NCI-H2081 treated with DMSO at 0.1 percent for 48 hours (cell line): ENCODE measurements around the gene CTBS.
A peak's percentile ranks its signal among the peaks of the same experiment; 100 is the strongest.

Source experiments
- DNase-seq: peaks from one replicate; lab custom pipeline; 2025; lab: John Stamatoyannopoulos, UW

The CTBS gene

DNA sequence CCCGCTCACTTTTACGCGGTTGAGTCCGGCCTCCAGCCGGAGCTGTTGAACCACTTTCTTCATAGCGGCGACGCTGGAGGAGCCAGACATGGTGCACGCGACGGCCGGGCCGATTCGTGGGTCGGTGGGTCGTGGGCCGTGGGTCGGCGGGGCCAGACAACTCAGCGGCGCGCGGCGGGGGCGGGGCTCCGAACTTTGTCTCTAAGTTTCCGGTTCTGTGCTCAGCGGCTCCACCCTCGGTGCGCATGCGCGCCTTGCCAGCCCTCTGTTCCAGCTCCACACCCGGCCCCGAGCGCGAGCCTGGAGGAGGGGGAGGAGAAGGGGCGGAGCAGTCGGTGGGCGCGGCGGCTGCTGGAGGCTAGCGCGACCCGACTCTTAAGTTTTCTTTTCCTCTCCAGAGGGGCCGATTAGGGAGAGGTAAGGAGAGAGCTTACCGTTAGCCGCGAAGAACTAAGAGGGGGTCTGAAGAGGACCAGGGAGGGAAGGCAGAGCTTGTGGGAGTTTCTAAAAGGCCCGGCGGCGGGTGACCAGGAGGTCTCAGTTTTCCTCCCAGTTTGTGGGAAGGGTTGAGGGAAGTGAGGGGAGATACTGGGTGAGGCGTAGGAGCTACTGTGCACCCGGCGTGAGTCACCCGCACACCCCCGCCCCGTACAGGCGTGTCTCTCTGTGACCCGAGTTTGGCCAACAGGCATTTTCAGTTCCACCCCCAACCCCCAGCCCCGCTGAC, 68.1 kb downstream of the CTBS start, which contains the start of the genes GNG5 and SPATA1:
TSS of gene GNG5 (minus strand) at position 580 of the 727 bp plus-strand sequence. CDS start at position 90, 490 bp downstream.
TSS of gene SPATA1 (plus strand) at position 385 of the 727 bp plus-strand sequence. CDS start 9,974 bp downstream, outside the sequence.
- DNase-seq: peak; percentile 72

DNA sequence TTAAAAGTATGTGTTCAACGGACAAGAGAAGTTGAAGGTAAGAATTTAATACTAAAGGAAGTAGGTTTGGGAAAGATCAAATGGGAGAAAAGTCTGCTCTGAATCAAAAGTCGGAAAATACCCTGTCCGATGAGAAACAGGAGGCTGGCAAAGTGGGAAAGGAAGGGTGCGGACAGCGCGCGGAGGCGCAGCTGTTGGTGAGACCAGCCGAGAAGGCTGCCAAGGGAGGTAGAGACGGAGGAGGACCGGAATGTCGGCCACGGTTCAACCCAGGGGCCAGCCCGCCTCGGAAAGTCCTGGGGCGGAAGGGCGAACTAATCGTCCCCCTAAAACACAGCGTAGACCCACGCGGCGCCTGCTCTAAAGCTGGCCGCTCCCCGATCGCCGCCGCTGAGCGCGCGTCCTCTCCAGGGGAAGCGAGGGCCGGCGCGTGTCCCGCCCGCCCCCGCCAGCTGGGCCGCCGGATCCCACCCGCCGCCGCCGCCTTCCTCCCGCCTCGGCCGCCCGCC, 68.7 kb downstream of the CTBS start:
- no peak for DNase-seq

DNA sequence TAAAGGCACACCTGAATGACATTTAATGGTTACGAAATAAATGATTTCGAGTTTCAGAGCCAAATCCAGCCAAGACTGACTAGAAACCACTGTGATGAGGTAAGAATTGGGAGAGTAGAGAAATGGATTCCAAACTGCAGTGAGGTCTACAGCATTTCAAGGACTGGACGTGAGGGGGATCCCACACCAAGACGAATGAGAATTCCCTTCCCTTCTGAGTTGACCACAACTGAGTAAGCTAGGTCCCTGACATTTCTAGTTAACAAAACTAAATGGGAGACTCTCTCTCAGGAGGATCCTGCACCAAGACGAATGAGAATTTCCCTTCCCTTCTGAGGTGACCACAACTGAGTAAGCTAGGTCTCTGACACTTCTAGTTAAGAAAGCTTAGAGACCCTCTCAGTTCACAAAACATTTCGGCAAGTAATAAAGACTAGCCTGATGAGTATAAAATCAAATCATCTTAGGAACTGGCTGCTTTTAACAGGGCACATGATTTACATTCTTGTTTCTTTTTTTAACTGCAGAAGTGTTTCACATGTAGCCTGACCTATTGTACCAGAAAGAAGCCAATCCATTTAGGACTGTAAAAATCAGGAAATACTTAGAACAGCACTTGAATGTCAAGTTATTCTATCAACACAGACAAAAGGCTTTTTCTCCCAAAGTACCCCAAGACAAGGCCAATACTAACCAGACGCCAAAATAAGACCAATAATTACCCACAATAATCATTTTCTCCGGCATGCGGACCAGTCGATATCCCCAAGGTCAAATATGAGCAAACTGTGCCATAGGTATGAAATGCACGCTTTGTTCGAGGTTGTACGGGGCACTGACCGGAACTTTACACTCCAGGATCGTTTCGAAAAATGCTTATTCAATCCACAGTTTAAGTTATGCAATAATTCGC, 69.4 kb downstream of the CTBS start:
- no peak for DNase-seq

DNA sequence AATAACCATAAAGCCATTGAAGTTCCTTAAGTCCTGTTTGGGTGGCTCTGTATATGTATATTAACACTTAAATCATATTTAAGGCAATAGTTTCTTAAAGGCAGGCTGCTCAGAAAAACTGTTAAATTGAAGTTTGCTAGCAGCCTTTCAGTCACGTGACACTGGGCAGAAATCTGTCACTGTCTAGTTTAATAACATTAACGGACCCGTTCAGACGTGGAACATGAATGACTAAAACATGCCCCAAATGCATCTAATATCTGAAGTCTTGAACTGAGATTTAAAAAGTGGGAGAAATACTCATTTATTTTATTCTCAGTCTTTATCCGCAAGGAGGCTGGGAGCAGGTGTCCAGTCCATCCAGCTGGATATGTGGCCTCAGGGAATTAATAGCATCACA, 71.3 kb downstream of the CTBS start:
- no peak for DNase-seq
